MG63 (cell line): ENCODE data around the gene ERN1. TPM values are rescaled to one million over a fixed set of nuclear protein-coding genes. Genes with fewer than 3 reads are reported as not detected.
"Not testable (repeated sequence)": the region's sequence is repeated elsewhere in the genome, so short reads cannot be mapped to it uniquely, and the experiment has no call there.

Experiments
- DNase-seq: peaks from one replicate; pipeline ENCODE4 v3.0.0-alpha.2; 2020
- H3K27me3 ChIP-seq: fragments of 250-450 bp; sonication (Bioruptor Pico); 2 replicates; pipeline ENCODE4 v1.5.1; 2020; ENCODE audit warnings: mild to moderate bottlenecking, moderate library complexity
- H3K36me3 ChIP-seq: fragments of 250-450 bp; sonication (Bioruptor Pico); 2 replicates; pipeline ENCODE4 v1.5.1; 2020; ENCODE audit warnings: mild to moderate bottlenecking, moderate library complexity
- H3K4me3 ChIP-seq: fragments of 250-450 bp; sonication (Bioruptor Pico); 2 replicates; pipeline ENCODE4 v1.5.1; 2020; ENCODE audit warnings: mild to moderate bottlenecking, moderate library complexity
- H3K9me3 ChIP-seq: fragments of 250-450 bp; sonication (Bioruptor Pico); 2 replicates; pipeline ENCODE4 v1.5.1; 2020; ENCODE audit warnings: mild to moderate bottlenecking, moderate library complexity
- total RNA-seq: library from RNA; depleted of rRNA; stranded (reverse); fragments of >200 nt; shearing (Covaris generic); gene quantifications from 2 replicates; pipeline ENCODE4 v1.2.3, GENCODE V29; 2014; ENCODE audit warnings: low replicate concordance

The ERN1 gene
- total RNA-seq, 1 experiment from 2014 or later = 3.0 TPM

DNA sequence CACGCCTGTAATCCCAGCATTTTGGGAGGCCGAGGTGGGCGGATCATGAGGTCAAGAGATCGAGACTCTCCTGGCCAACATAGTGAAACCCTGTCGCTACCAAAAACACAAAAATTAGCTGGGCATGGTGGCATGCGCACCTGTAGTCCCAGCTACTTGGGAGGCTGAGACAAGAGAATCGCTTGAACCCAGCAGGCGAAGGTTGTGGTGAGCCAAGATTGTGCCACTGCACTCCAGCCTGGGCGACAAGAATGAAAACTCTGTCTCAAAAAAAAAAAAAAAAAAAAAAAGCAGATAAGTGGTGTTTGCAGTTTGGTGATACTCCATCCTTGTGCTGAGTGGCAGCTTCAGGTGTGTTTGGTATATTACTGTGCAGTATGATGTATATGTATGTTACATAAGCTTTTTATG lies 110.4 kb downstream of the ERN1 start:
- H3K4me3 ChIP-seq, H3K36me3 ChIP-seq, H3K27me3 ChIP-seq, DNase-seq, H3K9me3 ChIP-seq: not testable (repeated sequence)

DNA sequence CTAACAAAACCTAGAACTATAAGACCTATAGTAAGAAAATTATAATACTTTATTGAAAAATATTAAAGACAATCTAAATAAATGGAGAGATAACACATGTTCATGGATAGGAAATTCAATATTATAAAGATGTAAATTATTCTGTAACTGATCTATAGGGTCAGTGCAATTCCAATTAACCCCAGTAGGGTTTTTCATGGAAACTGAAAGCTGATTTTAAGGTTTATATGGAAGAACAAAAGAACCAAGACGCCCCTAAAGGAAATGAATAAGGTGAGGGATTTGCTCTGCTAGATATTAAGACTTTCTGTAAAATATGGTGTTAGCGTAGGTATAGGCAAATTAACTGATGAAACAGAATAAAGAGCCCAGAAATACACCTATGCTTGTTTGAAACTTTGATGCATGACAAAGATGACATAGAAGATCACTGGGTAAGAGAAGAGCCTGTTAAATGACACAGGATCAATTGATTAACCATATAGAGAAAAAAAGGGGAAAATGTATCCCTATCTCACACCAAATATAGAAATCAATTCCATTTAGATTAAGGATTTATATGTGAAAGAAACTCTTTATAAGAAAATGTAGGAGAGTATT lies 112.5 kb downstream of the ERN1 start:
- no peaks in the 10 kb centered on the region for H3K36me3 ChIP-seq
- no peak for DNase-seq
- H3K4me3 ChIP-seq = no peak overlapping the region
- no peaks in the 10 kb centered on the region for H3K9me3 ChIP-seq
- peaks cover 10% of the 10 kb centered on the region; the same call in 1 of the 2 replicates for H3K27me3 ChIP-seq

DNA sequence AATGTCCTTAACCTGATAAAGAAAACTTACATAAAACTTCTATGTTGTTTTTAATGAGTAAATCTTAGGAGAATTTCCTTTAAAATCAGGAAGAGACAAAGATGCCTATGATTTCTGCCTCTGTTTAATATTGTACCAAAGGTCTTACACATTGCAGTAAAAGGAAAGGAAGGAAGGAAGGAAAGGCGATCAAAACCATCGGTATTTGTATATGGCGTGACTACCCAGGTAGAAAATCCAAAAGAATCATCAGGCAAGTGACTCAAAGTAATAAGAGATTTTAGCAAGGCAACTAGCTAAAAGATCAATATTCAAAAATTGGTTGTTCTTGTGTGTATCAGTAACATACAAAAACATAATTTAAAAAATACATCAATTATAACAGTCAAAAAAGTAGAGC lies 113.0 kb downstream of the ERN1 start:
- Histone ChIP-seq H3K27me3 (peaks cover 10% of the 10 kb centered on the region; the same call in 1 of the 2 replicates), H3K4me3 (no peak overlapping the region), H3K36me3 (no peaks in the 10 kb centered on the region), H3K9me3 (no peaks in the 10 kb centered on the region)
- no peak for DNase-seq

DNA sequence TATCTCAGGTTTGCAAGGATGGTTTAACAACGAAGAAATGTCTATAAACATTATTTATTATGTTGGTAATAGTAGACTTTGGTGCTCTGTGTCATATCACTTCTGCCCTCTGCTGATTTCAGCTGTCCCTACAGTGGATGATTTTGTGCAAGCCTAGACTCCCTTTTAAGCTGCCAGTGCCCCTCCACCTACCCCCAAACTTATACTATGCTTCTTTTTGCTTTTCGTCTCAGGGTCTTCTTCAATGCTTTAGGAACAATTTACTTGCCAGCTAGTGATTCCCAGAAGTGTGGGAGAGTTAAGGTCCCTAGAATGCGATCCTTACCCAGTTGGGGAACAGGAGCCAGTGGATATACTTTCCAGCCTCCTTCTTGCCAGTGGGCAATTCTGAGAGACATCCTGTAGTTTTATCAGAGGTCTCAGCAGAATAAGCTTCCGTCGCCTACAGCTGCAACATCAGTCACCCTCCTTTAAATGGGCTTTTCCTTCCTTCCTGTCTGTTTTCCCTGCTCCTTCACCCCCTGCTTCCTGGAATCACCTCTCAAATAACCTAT lies 113.6 kb downstream of the ERN1 start:
- Histone ChIP-seq H3K9me3 (no peaks in the 10 kb centered on the region), H3K36me3 (no peaks in the 10 kb centered on the region), H3K27me3 (peaks cover 10% of the 10 kb centered on the region; the same call in 1 of the 2 replicates), H3K4me3 (no peak overlapping the region)
- no peak for DNase-seq

DNA sequence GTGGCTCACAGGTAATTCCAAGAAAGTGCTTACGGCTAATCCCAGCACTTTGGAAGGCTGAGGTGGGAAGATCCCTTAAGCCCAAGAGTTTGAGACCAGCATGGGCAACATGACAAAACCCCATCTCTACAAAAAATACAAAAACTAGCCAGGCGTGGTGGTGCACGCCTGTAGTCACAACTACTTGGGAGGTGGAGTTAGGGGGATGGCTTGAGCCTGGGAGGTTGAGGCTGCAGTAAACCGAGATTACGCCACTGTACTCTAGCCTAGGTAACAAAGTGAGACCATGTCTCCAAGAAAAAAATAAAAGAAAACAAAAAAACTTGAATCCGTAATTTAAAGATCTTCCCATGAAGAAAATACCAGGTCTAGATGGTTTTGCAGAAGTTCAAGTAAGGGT lies 114.5 kb downstream of the ERN1 start:
- peaks cover 10% of the 10 kb centered on the region; the same call in 1 of the 2 replicates for H3K27me3 ChIP-seq
- H3K36me3 ChIP-seq = no peaks in the 10 kb centered on the region
- H3K4me3 ChIP-seq = no peak overlapping the region
- H3K9me3 ChIP-seq = no peaks in the 10 kb centered on the region
- DNase-seq = no peak

DNA sequence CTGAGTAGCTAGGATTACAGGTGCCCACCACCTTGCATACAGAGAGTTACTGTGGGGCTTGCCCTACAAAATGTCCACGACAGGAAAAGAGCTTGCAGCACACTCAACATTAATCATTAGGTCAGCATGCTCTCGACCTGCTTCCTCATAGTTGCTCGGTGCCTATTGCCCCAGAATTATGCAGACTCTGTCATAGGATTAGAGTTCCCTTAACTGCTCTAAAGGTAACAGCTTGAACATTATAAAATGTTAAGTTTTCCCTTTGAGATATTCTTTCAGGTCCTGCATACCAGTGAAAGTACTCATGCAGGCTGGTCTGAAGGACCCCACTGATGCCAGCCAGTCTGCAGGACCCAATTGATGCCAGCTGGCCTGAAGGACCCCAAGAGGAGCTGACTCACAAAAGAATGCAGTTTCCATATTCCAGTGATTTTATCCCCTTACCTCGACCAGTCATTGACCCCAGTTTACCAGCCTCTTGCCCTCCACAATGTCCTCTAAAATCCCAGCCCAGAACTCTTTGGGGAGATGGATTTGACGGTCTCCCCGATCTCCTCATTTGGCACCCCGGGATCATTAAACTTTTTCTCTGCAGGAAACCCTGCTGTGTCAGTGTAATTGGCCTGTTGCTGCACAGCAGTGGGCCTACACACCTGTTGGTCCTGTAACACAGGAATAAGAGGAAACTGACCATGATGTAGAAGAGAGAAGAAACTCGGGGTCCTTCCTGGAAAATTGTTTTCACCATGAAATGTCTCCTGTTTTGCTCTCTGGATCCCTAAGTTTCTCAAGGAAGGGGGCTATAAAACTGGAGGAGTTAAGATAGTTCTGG lies 120.2 kb downstream of the ERN1 start:
- Histone ChIP-seq H3K9me3 (peaks cover 3% of the 10 kb centered on the region; the same call in 1 of the 2 replicates), H3K27me3 (peaks cover 3% of the 10 kb centered on the region; the same call in 1 of the 2 replicates), H3K4me3 (no peak overlapping the region), H3K36me3 (no peaks in the 10 kb centered on the region)
- no peak for DNase-seq

DNA sequence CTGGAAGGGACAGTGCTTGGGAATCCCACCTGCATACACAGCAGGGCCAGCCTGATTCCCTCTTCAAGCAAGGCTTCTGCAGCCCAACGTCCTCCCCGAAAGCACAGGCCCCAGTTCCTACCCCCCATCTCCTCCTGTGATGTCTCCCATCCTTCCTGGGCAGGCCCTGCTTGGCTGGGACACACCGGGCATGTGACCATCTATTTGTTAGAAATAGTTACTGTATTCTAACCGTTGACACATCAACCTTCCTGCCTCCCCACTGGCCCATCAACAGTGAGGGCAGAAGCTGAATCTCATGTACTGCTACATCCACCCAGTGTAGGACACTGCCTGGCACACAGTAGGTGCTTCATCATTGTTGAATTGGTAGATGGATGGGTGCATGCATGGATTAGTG lies 121.1 kb downstream of the ERN1 start:
- no peak for DNase-seq
- Histone ChIP-seq H3K4me3 (no peak overlapping the region), H3K9me3 (peaks cover 3% of the 10 kb centered on the region; the same call in 1 of the 2 replicates), H3K36me3 (no peaks in the 10 kb centered on the region), H3K27me3 (peaks cover 3% of the 10 kb centered on the region; the same call in 1 of the 2 replicates)

DNA sequence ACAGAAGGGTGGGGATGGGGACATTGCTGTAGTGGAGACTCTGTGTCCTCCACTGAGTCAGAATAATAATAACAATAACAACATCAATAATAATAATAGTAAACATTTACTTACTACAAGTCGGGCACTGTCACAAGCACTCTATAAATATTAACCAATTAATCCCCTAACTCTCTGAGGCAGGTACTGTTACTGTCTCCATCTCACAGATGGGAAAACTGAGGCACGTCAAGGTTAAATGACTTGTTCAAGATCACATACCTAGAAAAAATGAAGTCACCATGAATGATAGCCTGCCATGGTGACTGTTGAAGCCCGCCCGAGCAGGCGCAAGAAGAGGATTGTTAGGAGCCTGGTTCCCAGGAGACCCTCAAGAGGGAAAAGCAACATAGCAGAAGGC lies 121.6 kb downstream of the ERN1 start:
- Histone ChIP-seq H3K4me3 (no peak overlapping the region), H3K27me3 (peaks cover 3% of the 10 kb centered on the region; the same call in 1 of the 2 replicates), H3K36me3 (no peaks in the 10 kb centered on the region), H3K9me3 (peaks cover 3% of the 10 kb centered on the region; the same call in 1 of the 2 replicates)
- DNase-seq = no peak

DNA sequence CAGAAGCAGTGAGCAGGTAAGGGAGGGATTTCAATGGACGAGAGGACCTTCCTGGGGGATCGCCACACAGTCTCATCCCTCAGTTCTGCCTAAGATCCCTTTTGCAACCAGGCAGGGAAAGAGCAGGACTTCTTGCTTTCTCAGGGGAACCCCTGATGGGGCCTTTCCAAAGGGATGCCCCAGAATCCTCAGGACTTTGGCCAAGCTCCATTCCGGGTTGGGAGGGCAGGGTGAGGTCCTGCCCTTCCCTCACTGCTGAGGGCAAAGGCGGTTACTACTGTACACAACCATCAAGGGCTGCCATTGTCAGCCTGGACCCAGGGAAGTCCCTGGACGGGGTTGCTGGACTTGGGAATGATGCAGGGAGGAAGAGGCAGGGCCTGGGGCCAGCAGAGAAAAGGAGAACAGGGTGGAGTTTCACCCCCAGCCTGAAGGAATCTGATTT lies 122.1 kb downstream of the ERN1 start:
- no peak for DNase-seq
- Histone ChIP-seq H3K4me3 (no peak overlapping the region), H3K36me3 (no peaks in the 10 kb centered on the region), H3K9me3 (peaks cover 3% of the 10 kb centered on the region; the same call in 1 of the 2 replicates), H3K27me3 (peaks cover under 1% of the 10 kb centered on the region; the same call in 1 of the 2 replicates)

DNA sequence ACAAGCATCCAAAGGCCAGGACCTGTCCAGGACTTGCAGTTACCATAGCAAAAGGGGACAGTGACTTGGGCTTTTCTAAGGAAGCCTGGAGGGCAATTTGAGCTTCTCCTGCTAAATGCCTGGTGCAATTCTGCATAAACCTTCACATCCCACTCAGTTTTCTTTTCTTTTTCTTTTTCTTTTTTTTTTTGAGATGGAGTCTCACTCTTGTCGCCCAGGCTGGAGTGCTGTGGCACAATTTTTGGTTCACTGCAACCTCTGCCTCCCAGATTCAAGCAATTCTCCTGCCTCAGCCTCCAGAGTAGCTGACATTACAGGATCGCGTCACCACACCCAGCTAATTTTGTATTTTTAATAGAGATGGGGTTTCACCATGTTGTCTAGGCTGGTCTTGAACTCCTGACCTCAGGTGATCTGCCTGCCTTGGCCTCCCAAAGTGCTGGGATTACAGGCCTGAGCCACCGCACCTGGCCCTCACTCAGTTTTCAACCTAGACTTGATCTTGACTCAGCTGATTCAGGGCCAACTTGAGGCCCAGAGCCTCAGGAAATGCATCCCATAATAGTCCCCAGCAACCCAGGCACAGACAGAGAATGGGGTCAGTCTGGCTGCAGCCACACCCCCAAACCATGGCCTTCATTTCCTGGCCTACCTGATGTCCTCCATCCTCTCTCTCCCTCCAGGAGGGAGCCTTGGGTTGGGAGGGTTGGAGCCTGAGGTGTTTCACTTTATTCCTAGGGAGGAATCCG lies 122.7 kb downstream of the ERN1 start:
- H3K36me3 ChIP-seq, DNase-seq, H3K9me3 ChIP-seq, H3K27me3 ChIP-seq, H3K4me3 ChIP-seq: not testable (repeated sequence)

DNA sequence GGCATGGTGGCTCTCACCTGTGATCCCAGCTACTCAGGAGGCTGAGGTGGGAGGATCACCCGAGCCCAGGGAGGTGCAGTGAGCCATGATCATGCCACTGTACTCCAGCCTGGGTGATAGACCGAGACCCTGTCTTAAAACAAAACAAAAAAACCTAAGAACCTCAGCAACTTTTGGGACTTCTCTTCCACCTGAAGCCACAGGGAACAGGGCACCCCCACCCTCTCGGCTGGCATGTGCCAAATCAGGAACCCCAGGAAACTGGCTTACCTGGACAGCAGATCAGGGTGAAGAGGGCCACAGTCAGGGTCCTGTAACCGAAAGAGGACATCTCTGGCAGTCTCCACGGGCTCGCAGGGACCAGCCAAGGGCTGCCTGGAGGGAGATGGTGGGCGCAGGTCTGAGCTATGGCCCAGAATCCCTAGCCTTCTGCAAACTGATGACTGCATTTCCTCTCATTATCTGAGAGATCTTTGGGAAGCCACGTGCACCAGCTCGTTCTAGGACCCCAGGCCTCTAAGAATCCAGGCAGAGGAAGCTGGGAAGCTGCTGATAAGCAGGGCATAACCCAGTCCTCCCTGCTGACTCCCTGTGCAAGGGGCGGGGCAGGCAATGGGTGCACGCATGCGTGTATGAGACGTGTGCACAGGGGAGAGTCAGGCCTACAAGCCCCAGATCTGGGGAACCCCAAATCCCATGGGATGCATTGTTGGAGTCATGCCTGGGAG lies 123.4 kb downstream of the ERN1 start:
- H3K4me3 ChIP-seq = no peak overlapping the region
- no peaks in the 10 kb centered on the region for H3K27me3 ChIP-seq
- H3K36me3 ChIP-seq = no peaks in the 10 kb centered on the region
- DNase-seq = no peak
- H3K9me3 ChIP-seq = peaks cover 3% of the 10 kb centered on the region; the same call in 1 of the 2 replicates

DNA sequence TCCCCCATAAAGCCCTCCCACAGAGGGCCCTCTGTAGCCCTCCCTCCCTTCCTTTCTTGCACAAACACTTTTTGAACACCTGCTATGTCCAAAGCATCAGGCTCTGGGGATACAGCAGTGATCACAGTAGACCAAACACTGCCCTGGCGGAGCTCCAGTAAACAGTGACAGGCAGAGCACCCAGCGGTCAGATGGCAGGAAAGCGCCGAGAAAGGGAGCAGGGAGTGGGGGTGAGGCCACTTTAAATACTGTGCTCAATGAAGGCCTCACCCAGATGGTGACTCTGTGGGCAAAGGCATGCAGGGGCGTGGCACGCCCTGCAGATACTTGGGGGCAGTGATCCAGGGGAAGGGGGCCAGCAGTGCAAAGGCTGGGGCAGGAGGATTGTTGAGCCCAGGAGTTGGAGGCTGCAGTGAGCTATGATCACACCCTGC lies 124.2 kb downstream of the ERN1 start:
- Histone ChIP-seq H3K36me3 (no peaks in the 10 kb centered on the region), H3K9me3 (peaks cover 3% of the 10 kb centered on the region; the same call in 1 of the 2 replicates), H3K4me3 (no peak overlapping the region), H3K27me3 (no peaks in the 10 kb centered on the region)
- DNase-seq = peak; percentile 51

DNA sequence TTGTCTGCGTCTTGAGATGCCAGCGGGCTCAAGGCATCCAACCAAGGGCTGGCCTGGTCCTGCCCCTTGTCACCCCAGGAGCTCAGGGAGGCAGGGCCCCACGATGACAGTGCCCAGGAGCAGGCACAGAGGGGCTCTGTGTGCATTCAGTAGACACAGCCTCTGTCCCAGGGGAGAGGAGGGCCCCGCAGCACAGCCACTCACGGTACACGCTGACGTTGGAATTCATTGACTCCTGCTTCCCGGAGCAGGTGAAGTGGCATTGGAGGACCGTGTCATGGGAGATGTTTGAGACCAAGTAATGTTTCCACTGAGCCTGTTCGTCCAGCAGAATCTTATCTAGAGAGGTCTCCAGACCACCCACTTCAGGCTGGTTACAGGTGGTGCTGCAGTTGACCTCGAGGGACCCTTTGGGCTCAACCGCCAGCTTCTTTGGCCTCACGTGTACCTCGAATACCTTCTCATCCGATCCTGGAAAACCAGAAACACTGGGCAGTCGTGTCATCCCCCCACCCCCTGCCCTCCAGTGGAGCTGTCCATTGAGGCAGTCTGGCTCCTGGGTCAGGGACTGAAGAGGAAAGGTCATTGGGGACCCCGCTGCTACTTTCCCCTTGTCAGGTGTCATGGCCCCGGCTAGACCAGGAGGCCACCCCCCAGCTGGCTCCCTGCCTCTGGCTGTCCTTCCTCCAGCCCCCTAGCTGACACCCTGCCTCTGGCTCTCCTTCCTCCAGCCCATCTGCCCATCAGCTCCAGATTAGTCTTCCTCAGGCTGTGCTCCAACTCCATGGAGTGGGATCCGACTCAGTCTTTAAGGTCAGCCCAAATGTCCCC lies 124.8 kb downstream of the ERN1 start:
- no peaks in the 10 kb centered on the region for H3K27me3 ChIP-seq
- H3K9me3 ChIP-seq = peaks cover 1% of the 10 kb centered on the region; the same call in 1 of the 2 replicates
- H3K36me3 ChIP-seq = no peaks in the 10 kb centered on the region
- H3K4me3 ChIP-seq = no peak overlapping the region
- no peak for DNase-seq

DNA sequence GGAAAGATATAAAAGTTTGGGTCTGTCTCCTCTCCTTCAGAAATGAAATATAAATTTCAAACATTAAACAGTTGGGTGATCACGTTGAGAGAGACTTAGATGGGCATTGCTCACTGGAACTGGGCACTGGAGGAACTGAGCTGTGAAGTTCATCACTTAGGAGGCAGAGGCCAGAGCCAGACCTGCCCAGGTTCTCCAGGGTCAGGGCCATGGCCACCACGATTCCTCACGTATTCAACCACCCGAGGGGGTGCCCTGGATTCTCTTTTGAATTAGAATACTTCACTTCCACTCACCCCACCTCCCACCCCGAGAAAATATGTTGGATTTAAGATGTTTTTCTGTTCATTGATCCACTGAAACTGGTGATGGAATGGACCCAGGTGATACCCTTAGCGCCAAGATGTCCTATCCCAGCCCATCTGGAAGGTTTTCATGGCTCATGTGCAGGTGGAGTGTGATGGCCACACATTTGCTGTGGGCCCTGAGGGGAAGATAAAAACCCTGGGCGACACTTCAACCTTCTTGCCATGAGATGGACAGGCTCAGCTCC lies 125.7 kb downstream of the ERN1 start:
- Histone ChIP-seq H3K36me3 (no peaks in the 10 kb centered on the region), H3K4me3 (no peak overlapping the region), H3K27me3 (no peaks in the 10 kb centered on the region), H3K9me3 (no peaks in the 10 kb centered on the region)
- DNase-seq = no peak

DNA sequence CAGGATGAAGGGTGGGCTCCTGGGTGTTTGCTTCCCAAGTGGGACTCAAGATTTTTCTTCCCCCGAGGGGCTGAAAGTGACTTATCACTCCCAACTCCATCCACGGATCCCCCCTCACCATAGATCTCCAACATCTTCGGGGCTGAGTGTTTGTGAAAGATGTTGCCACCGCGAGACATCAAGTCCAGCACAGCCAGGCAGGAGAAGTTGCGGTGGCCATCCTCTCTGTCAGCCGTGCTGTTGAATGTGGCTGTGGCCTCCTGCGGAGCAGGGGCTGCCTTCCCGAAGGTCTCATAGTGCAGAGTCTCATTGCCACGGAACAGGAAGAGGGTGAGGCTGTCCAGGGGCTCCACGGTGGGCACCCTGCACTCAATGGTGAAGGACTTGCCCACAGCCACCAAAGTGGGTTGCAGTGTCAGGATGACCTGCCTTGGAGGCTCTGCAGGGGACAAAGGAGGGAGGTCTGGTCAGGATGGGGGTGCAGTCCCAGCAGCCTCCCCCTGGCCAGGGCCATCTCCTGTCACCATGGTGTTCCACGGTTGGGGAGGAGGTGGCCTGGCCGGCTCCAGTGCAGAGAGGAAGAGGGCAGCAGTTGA lies 126.3 kb downstream of the ERN1 start:
- no peak overlapping the region for H3K4me3 ChIP-seq
- no peaks in the 10 kb centered on the region for H3K27me3 ChIP-seq
- H3K36me3 ChIP-seq = no peaks in the 10 kb centered on the region
- no peak for DNase-seq
- no peaks in the 10 kb centered on the region for H3K9me3 ChIP-seq
